Suppressor macrophage (primary cell): ENCODE data around the gene PTGER4.

Source experiments
- DNase-seq, 4 experiments: peaks; one replicate each; pipeline ENCODE4 v3.0.0-alpha.2; 2020 to 2022

Gene PTGER4

DNA sequence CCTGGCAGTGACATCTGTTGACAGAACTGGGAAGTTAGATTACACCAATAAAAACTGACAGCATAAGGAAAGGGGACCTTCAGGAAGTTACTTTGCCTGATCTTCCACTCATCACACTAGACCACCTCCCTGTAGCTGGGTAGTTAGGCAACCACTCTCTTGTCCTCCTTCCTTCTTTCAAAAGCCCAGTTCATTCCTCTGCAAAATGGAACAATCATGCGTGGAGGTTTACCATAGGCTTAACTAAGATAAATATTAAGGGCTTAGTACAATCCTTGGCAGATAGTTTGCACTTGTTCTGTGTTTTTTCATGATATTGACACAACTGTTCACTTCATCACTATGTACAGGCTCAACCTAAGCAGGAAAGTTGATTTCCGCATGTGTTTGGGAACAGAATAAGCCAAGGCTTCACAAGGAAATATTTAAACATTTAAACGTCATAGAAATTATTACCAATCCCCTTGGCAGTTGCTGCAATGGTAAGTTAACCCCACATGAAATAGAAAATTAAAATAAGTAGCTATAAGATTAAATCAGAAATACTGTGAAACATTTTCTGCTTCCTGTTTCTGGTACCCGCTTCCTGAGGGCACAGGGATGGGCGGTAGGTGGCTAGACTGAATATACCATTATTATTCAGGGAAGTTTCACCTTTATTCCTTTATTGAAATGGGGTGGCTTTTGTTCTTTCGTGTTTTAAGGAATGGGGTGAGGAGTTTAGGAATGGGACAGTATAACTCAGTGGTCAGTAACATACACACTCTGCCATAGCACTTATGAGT lies 9.9 kb upstream of the PTGER4 start:
- DNase-seq = peak in 3 of 4 experiments; percentile 26 to 57 (median 39)

DNA sequence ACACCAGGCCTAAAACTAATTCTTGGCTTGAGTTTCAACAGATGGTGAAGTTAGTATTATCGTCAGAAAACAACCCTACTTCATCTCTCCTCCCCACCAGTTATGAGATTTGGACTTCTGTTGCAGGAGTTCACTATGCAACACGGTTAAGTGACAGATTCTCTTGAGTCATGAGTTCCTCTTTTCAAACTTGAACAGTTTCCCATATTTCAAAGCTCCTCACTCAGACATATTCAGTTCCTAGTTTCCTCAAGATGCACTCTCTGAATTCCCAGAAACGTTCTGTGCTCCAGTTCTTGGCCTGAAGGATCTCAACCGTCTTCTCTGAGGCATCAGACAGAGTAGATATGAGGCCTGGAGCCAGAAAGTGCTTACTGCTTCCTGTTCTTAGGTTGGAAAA lies 7.3 kb upstream of the PTGER4 start:
- peak; percentile 61 to 90 (median 76) for DNase-seq

GRCh38 chr5:40674661-40675235 lies 5.0 kb upstream of the PTGER4 start:
- DNase-seq = no peak

GRCh38 chr5:40675396-40676133 lies 4.2 kb upstream of the PTGER4 start:
- DNase-seq = no peak

DNA sequence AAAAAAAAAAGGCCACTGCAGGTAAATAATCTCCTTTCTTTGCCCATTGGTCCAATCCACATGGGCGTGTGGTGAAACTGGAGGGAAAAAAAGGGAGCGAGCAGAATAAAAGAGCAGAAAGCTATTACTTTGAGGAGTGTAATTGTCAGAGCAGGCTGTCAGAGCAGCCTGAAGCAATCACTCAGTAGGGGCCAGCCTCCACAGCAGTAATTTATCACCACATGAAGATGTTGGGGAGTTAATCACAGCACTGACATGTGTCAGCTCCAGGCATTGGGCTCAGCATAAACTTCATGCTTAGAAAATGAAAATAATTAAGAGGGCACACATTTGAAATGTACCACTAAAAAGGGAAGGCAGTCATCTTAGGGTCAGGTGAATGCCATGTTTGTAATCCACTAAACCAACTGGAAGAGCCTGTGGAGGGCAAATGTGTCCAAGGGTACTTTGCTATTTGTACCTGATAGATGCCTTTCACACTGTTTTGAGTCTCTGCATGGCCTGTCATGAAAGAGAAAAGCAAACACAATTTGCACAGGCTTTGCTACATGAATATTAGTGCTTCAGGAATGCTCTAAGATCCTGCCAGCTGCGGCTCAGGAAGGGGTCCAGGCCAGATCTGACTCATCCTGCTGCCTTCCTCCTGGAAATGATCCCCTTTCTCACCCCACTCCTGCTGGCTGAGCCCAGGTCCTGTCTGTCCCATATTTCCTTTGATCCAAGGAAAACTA lies 2.9 kb upstream of the PTGER4 start:
- no peak for DNase-seq

- no peak for DNase-seq
Observed at GRCh38 chr5:40677456-40677855, 2.3 kb upstream of the PTGER4 start.

GRCh38 chr5:40678026-40678425 lies 1.7 kb upstream of the PTGER4 start:
- peak; percentile 45 to 72 (median 62) for DNase-seq

DNA sequence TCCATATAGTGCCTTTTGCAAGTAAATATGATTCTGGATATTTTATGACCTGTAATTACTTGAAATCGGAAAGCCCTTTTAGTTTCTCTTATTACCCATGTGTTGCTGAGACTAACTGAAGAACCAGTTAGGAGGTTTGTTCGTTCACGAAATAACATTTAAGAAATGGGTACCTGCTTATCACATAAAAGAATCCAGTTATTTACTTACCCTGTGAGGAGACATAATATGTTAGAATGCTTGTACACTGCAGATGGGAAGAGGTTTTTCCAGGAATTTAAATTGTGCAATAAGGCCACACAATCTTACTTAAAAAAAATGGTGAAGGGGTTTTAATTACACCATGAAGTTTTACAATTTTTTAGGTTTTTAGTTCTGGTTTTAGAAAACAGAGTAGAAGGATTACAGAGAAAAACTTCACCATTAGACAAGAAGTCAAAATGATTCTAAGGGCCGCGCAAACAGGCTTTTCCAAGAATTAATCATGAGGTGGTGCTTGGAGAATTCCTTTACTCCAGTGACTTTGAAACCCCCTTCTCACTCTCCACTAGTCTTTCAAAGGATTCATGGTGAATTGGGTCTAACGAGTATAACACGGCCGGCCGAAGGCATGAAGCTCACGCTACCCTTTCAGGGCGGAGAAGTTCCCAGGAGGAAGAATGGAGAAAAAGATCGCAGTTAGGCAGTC lies 1.1 kb upstream of the PTGER4 start:
- no peak for DNase-seq

GRCh38 chr5:40679148-40679912 lies 385 bp upstream of the PTGER4 start:
- DNase-seq = peak; percentile 95 to 99 (median 98)

DNA sequence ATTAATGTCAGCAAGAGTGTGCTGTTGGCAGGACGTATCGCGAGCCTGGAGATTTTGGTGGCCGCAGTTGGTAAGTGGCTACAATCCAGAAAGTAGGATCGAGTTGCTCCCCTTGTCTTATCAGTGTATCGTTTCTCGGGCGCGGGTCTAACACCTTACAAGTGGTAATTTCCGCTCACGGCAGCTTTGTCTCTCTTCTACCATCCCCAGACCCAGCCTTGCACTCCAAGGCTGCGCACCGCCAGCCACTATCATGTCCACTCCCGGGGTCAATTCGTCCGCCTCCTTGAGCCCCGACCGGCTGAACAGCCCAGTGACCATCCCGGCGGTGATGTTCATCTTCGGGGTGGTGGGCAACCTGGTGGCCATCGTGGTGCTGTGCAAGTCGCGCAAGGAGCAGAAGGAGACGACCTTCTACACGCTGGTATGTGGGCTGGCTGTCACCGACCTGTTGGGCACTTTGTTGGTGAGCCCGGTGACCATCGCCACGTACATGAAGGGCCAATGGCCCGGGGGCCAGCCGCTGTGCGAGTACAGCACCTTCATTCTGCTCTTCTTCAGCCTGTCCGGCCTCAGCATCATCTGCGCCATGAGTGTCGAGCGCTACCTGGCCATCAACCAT lies 1.1 kb downstream of the PTGER4 start:
- peak; percentile 21 to 53 (median 34) for DNase-seq

GRCh38 chr5:40681363-40682153 lies 1.8 kb downstream of the PTGER4 start:
- DNase-seq = peak; percentile 55 to 73 (median 68)

DNA sequence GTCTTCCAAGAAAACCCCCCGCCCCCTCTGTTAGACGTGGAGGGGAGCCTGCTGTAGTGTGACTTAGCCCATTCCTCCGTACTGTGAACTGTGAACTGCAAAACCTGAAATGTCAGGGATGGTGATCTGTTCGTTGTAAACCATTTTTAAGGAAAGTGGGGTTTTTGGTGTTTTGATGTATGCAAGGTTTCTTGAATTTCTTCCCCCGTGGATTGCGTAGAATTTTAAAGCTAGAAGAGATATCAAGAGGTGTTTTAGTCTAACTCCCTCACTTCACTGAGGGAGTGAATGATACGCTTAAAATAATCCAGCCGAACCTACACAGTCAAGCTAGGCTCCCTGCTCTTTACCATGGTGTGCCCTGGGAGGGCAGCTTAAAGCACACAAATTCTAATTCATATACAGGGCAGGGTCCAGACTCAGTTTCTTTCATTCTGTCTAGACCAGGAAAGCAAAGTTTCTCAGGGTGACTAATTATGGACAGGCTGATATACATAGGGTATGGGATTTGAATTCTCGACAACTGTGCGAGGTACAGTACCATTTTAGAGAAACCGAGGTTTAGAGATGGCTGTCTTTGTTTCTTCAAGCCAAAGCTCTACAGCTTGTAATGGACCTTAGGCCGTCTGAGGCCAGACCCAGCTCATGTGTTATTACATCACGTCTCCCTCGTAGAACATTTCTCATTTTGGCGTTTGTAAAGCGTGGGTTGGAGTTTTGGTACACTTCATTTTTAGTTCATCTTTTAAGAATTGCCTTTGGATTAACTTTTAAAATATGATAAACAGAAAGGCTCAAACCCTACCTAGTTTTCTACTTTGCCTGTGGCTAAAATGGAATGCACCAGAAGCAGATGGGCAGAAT lies 2.7 kb downstream of the PTGER4 start:
- DNase-seq = peak; percentile 64 to 82 (median 76)

DNA sequence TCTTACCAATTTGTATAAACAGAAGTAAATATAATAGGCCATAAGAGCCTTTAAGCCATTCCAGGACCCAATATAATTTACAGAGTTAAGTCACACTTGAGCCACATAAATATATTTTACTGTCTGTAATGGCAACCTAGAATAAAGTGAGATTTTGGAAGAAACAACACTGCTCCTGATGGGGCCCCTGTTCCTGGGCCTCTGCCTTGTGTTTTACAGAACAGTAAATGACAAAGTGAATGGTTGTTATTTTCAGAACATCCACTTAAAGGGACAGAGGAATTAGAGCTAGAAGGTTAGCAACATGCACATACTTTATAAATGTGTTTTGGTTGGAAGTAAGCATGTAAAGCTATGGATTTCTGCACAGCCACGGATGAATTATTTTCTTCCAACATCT lies 3.6 kb downstream of the PTGER4 start:
- no peak for DNase-seq

- DNase-seq = no peak
Observed at GRCh38 chr5:40685193-40685592, 5.5 kb downstream of the PTGER4 start.

DNA sequence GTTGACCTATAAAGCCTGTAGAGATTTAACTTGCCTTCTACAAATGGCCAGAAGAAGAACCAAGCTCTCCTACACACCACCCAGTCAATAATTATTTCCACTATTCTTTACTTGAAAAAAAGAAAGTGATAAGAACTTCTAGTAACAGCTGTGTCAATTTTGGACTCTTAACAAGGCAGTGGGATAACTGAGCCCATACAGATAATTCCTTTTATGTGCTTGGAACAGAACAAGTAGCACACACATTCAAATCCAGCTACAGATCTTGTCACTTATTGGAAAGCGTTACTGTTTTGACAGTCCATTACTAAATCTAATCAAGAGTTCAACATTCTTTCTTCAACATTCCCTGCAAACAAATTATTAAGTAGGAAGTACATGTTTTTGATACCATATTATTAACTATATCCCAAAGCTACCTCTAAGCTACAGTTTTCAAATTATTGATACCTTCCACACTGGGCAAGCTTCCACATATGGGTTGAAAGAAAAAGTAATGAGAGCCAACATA lies 6.3 kb downstream of the PTGER4 start:
- DNase-seq = no peak

- DNase-seq = no peak
Observed at GRCh38 chr5:40687321-40687720, 7.6 kb downstream of the PTGER4 start.

DNA sequence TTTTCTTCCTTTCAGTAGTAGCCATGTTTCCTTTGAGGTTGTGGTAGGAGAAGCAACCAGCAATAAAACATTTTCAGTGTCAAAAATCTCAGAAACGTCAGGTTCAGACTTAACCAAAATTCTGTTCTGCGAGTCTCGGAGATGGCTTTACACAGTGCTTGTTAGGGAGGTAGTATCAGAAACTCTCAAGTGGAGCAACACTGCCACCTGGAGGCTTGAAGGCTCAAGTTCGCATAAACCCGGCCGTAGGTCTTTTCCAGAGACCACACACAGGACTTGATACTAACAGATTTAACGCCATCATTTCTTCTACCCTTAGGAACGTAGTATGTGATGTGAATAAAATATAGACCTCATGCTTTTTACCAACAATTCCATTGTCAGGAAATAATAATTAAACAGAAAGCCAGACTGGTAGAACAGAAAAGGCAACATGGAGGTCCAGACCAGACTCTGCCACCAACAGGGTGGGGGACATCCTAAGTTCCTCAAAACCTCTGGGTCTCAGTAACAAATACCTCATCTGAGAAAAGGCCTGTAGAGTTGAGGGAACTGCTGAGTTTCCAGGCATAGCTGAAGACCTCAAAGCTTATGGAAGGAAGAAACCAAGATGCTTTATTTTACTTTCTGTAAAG lies 8.5 kb downstream of the PTGER4 start:
- DNase-seq = peak; percentile 89 to 95 (median 92)

- no peak for DNase-seq
Observed at GRCh38 chr5:40688996-40689395, 9.3 kb downstream of the PTGER4 start.
